Stimulated activated naive B cell treated with anti-CD40 and anti-IgM and Interleukin-4, amounts not matched to agents 10 μg/mL and 1 μg/mL and 100 μg/mL, for 72 hours (primary cell): ENCODE data around the gene PPP2R5D.

Experiments
- ATAC-seq, 2 donors: fragments of 150-1000 bp; cut with Tn5 transposase; replicated peaks; 2 replicates each; pipeline ENCODE4 v1.10.0; 2021; ENCODE audit warnings: moderate library complexity in 1 of 2
- DNase-seq: peaks from one replicate; pipeline ENCODE4 v3.0.0; 2021
- H3K27ac Mint-ChIP-seq: one replicate; pipeline ENCODE4 v1.8.0; 2022; ENCODE audit warnings: mild to moderate bottlenecking, mixed read lengths
- H3K27me3 Mint-ChIP-seq, 2 donors: one replicate each; pipeline ENCODE4 v1.8.0; 2022; ENCODE audit warnings: mixed read lengths in 2 of 2
- H3K36me3 Mint-ChIP-seq, 2 donors: one replicate each; pipeline ENCODE4 v1.8.0; 2022; ENCODE audit warnings: mixed read lengths in 2 of 2, mild to moderate bottlenecking in 1 of 2
- H3K4me1 Mint-ChIP-seq, 2 donors: one replicate each; pipeline ENCODE4 v1.8.0; 2022; ENCODE audit warnings: mixed read lengths in 2 of 2, mild to moderate bottlenecking in 1 of 2
- H3K4me3 Mint-ChIP-seq, 2 donors: one replicate each; pipeline ENCODE4 v1.8.0; 2022; ENCODE audit warnings: mild to moderate bottlenecking in 2 of 2, mixed read lengths in 2 of 2, moderate library complexity in 1 of 2
- H3K9me3 Mint-ChIP-seq, 2 donors: one replicate each; pipeline ENCODE4 v1.8.0; 2022; ENCODE audit warnings: mixed read lengths in 2 of 2, mild to moderate bottlenecking in 1 of 2

Gene PPP2R5D

GRCh38 chr6:43016176-43016942 is 32.0 kb downstream of the PPP2R5D start:
- Mint-ChIP-seq H3K27ac (peak overlapping the region; percentile 57), H3K9me3 (no peaks in the 10 kb centered on the region), H3K4me3 (peak overlapping the region; percentile 35 to 37), H3K4me1 (peaks cover 43 to 71% of the 10 kb centered on the region in 2 donors), H3K36me3 (peaks cover 28 to 55% of the 10 kb centered on the region in 2 donors), H3K27me3 (no peaks in the 10 kb centered on the region)
- ATAC-seq (no peak), DNase-seq (no peak)

- Mint-ChIP-seq H3K4me1 (peaks cover 38 to 65% of the 10 kb centered on the region in 2 donors), H3K9me3 (no peaks in the 10 kb centered on the region), H3K36me3 (peaks cover 27 to 54% of the 10 kb centered on the region in 2 donors), H3K4me3 (no peak overlapping the region), H3K27me3 (no peaks in the 10 kb centered on the region), H3K27ac (peak overlapping the region; percentile 22)
- no peak for ATAC-seq
- DNase-seq: no peak
These were observed 32.6 kb downstream of the PPP2R5D start for GRCh38 chr6:43016943-43017334.

GRCh38 chr6:43019152-43019551 is 34.8 kb downstream of the PPP2R5D start:
- Mint-ChIP-seq H3K4me3 (no peak overlapping the region), H3K9me3 (no peaks in the 10 kb centered on the region), H3K36me3 (peaks cover 23 to 45% of the 10 kb centered on the region in 2 donors), H3K27ac (no peak overlapping the region), H3K4me1 (peaks cover 26 to 46% of the 10 kb centered on the region in 2 donors), H3K27me3 (no peaks in the 10 kb centered on the region)
- DNase-seq (no peak), ATAC-seq (no peak)

GRCh38 chr6:43020052-43020705 is 35.8 kb downstream of the PPP2R5D start:
- ATAC-seq (no peak), DNase-seq (no peak)
- Mint-ChIP-seq H3K27me3 (no peaks in the 10 kb centered on the region), H3K36me3 (peaks cover 29 to 51% of the 10 kb centered on the region in 2 donors), H3K4me3 (peak overlapping the region; percentile 44 to 97), H3K9me3 (no peaks in the 10 kb centered on the region), H3K4me1 (peaks cover 27 to 43% of the 10 kb centered on the region in 2 donors), H3K27ac (no peak overlapping the region)

GRCh38 chr6:43020847-43021246 is 36.5 kb downstream of the PPP2R5D start:
- H3K4me1 Mint-ChIP-seq: peaks cover 27 to 42% of the 10 kb centered on the region in 2 donors
- peak overlapping the region; percentile 85 for H3K27ac Mint-ChIP-seq
- ATAC-seq: no peak
- H3K9me3 Mint-ChIP-seq: no peaks in the 10 kb centered on the region
- H3K27me3 Mint-ChIP-seq: no peaks in the 10 kb centered on the region
- no peak for DNase-seq
- H3K4me3 Mint-ChIP-seq: peak overlapping the region; percentile 84 to 97
- H3K36me3 Mint-ChIP-seq: peaks cover 31 to 52% of the 10 kb centered on the region in 2 donors

- Mint-ChIP-seq H3K9me3 (no peaks in the 10 kb centered on the region), H3K4me1 (peaks cover 23 to 36% of the 10 kb centered on the region in 2 donors), H3K36me3 (peaks cover 34 to 52% of the 10 kb centered on the region in 2 donors), H3K27ac (peak within 1 kb of the TSS; percentile 97), H3K27me3 (no peaks in the 10 kb centered on the region), H3K4me3 (peak within 1 kb of the TSS; percentile 97 to 99)
- DNase-seq (peak; percentile 52), ATAC-seq (peak; percentile 94 to 95)
These were observed 37.1 kb downstream of the PPP2R5D start, which contains the start of gene RRP36 for GRCh38 chr6:43021270-43022047. Gene RRP36, plus strand, starts transcription at chr6:43021623. Its CDS starts 32 bp downstream, at chr6:43021655.

GRCh38 chr6:43024436-43024835 is 40.1 kb downstream of the PPP2R5D start:
- peaks cover 30 to 49% of the 10 kb centered on the region in 2 donors for H3K36me3 Mint-ChIP-seq
- H3K27ac Mint-ChIP-seq: no peak overlapping the region
- no peaks in the 10 kb centered on the region for H3K27me3 Mint-ChIP-seq
- H3K4me1 Mint-ChIP-seq: peaks cover 21 to 22% of the 10 kb centered on the region in 2 donors
- no peaks in the 10 kb centered on the region for H3K9me3 Mint-ChIP-seq
- DNase-seq (no peak), ATAC-seq (no peak)
- no peak overlapping the region for H3K4me3 Mint-ChIP-seq

GRCh38 chr6:43026365-43026764 is 42.0 kb downstream of the PPP2R5D start:
- Mint-ChIP-seq H3K27ac (no peak overlapping the region), H3K4me1 (peaks cover 9 to 15% of the 10 kb centered on the region in 2 donors), H3K36me3 (peaks cover 37 to 51% of the 10 kb centered on the region in 2 donors), H3K4me3 (no peak overlapping the region), H3K9me3 (no peaks in the 10 kb centered on the region), H3K27me3 (no peaks in the 10 kb centered on the region)
- ATAC-seq: no peak
- no peak for DNase-seq

- no peak overlapping the region for H3K27ac Mint-ChIP-seq
- DNase-seq (no peak), ATAC-seq (no peak)
- H3K27me3 Mint-ChIP-seq: no peaks in the 10 kb centered on the region
- no peak overlapping the region for H3K4me3 Mint-ChIP-seq
- H3K36me3 Mint-ChIP-seq: peaks cover 39 to 66% of the 10 kb centered on the region in 2 donors
- no peaks in the 10 kb centered on the region for H3K9me3 Mint-ChIP-seq
- peaks cover 12 to 14% of the 10 kb centered on the region in 2 donors for H3K4me1 Mint-ChIP-seq
These were observed 44.8 kb downstream of the PPP2R5D start for GRCh38 chr6:43029120-43029519.

GRCh38 chr6:43032326-43032725 is 48.0 kb downstream of the PPP2R5D start:
- H3K4me3 Mint-ChIP-seq: no peak overlapping the region
- no peak for DNase-seq
- no peak overlapping the region for H3K27ac Mint-ChIP-seq
- no peaks in the 10 kb centered on the region for H3K9me3 Mint-ChIP-seq
- H3K27me3 Mint-ChIP-seq: no peaks in the 10 kb centered on the region
- H3K36me3 Mint-ChIP-seq: peaks cover 36 to 64% of the 10 kb centered on the region in 2 donors
- ATAC-seq: no peak
- peaks cover 6% of the 10 kb centered on the region in 2 donors for H3K4me1 Mint-ChIP-seq

- DNase-seq (no peak), ATAC-seq (no peak)
- peaks cover 34 to 68% of the 10 kb centered on the region in 2 donors for H3K36me3 Mint-ChIP-seq
- H3K4me3 Mint-ChIP-seq: no peak overlapping the region
- H3K9me3 Mint-ChIP-seq: no peaks in the 10 kb centered on the region
- no peaks in the 10 kb centered on the region for H3K27me3 Mint-ChIP-seq
- H3K4me1 Mint-ChIP-seq: peaks cover 4 to 6% of the 10 kb centered on the region in 2 donors
- peak overlapping the region; percentile 21 for H3K27ac Mint-ChIP-seq
These were observed 49.3 kb downstream of the PPP2R5D start for GRCh38 chr6:43033496-43034189.

- H3K36me3 Mint-ChIP-seq: peaks cover 35 to 69% of the 10 kb centered on the region in 2 donors
- ATAC-seq (no peak), DNase-seq (no peak)
- H3K4me3 Mint-ChIP-seq: no peak overlapping the region
- no peak overlapping the region for H3K27ac Mint-ChIP-seq
- H3K27me3 Mint-ChIP-seq: no peaks in the 10 kb centered on the region
- no peaks in the 10 kb centered on the region for H3K9me3 Mint-ChIP-seq
- H3K4me1 Mint-ChIP-seq: peaks cover 4 to 6% of the 10 kb centered on the region in 2 donors
These were observed 49.8 kb downstream of the PPP2R5D start for GRCh38 chr6:43034190-43034525.

- no peak for DNase-seq
- Mint-ChIP-seq H3K4me1 (peaks cover 4 to 6% of the 10 kb centered on the region in 2 donors), H3K9me3 (no peaks in the 10 kb centered on the region), H3K27me3 (no peaks in the 10 kb centered on the region), H3K4me3 (no peak overlapping the region), H3K36me3 (peaks cover 32 to 70% of the 10 kb centered on the region in 2 donors), H3K27ac (peak overlapping the region; percentile 11)
- no peak for ATAC-seq
These were observed 51.3 kb downstream of the PPP2R5D start for GRCh38 chr6:43035495-43036194.
